SHP77 (cell line): Measurements from ENCODE around the gene ENDOV.
"Not testable (repeated sequence)": the region's sequence is repeated elsewhere in the genome, so short reads cannot be mapped to it uniquely, and the experiment has no call there.

ENCODE experiments used
- DNase-seq, 2 experiments: peaks; one replicate each; lab custom pipeline; 2025; lab: John Stamatoyannopoulos, UW

Gene ENDOV

DNA sequence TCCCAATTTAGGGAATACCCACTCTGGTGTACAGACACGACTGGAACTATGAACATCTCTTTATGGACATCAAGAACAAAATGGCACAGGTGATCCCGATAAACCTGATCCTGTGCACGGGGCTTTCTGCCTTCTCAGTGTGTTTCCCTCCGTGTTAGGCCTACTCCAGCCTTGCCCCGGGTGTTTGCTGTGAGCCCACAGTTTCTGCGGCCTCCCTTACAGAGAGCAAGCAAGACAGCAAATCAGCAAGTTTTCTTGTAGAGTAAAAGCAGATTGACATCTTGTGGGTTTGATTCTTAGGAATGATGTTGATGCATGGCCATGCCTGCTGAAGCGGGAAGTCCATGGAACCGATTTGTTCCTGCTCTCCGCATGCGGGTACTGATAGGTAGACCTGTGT, 26.4 kb upstream of the ENDOV start:
- no peak for DNase-seq

DNA sequence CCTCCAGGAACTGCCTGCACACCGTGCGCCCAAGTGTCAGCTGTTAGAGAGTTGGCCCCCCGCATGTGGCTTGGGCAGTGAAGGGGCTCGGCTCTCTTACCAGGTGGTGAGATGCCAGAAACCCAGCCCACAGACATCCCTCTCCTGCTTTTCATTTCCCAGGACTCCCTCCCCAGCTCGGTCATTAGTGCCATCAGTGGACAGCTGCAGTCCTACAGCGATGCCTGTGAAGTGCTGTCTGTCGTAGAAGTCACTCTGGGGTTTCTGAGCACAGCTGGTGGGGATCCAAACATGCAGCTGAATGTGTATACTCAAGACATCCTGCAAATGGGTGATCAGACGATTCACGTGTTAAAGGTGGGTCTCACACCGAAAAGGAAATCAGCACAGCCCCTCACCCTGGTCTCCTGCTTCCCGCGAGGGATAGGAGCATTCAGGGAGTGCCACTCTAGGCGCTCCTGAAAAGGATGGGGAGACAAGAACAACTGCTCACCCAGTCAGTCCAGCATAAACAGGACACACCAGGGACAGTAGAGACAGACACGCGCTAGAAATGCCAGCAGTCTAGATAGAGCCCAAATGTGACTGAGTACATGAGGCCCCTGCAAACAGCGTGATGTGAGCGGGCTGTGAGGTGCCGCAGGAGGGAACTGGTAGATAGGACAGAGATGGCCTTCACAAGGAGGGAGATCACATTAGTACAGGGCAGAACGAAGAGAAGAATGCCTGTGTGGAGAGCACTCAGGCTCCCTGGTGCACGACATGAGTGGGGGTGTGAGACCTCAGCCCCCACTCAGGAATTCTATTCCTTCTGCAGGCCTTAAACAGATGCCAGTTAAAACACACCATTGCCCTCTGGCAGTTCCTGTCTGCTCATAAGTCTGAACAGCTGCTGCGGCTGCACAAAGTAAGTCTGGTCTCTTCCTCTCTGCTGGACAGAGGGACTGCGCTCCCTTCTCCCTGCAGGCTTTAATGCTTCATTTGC, 25.7 kb upstream of the ENDOV start:
- no peak for DNase-seq

GRCh38 chr17:80393241-80393890, 21.6 kb upstream of the ENDOV start:
- DNase-seq = no peak

DNA sequence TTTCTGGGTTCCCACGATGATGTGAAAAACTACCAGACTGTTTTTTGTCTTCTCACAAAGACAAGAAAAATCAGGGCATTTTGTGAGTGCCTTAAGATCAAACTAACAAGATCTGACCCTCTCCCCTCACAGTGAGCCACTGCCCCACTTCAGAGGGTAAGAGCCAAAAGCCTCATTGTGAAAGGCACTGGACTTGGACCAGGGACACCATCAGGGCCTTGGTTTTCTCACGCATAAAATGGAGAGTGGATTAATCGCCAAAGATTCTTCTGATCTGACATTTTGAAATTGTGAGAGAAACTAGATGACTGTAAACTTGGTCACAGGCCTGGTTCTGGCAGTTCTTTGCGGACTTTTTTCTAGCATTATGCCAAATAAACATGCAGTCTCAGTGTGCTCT, 21.0 kb upstream of the ENDOV start:
- DNase-seq = no peak

DNA sequence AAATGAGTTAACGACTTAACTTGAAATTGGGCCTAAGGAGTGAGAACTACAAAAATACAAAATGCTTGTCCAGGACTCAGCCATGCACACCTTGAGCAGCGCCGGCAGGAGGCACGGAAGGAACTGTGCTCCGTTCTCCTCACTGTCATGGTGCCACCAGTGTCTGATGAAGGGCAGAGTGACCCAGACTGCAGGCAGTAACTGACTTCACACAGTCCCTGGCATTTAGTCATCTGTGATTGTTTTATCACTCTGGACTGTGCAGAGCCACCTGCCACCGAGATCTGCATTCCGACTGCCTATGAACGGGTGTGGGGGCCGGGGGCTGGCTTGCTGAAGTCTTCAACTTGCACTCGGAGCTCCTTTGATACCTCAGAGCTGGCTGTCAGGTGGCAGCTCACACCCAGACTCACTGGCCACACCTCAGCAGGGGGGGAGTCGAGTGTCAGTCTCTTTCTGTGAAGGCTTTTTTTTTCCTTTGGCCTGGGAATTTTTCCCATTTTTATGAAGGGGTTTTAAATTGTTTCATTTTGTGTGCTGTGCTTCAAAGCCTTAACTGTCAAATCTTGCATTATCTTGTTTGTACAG, 20.2 kb upstream of the ENDOV start:
- DNase-seq = no peak

DNA sequence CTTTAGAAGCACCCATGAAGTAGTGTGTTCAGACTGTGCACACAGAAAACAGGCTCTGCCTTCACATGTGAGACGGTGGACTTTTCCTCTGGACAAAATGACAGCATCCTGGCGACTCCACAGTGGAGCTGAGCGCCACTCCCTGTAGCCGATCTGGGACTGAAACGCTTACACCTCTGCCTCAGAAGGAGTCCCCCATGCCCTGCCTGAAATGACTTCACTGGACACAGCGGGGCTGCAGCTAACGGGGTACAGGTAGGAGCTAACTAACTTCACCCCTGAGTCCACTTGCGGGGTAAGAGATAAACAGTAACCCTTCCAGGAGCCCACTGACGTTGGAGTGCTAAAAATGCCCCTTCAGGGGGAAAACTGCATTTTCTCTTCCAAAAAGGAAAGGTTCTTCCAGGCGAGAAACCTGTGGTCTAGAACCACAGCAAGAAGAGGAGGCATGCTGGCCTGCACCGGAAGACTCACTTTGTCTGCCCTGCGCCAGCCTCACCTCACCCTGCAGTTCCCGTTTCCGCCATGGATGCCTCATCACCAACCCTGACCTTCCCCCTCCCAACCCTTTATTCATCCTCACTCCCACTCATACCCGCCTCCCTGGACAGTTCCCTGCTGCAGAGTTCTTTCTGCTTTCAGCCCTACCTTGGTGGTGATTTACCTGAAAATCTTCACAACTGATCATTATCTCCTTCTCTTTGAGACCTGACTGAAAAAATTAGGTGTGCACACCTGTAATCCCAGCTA, 19.4 kb upstream of the ENDOV start:
- DNase-seq = no peak

- DNase-seq = no peak
These were observed 18.6 kb upstream of the ENDOV start for GRCh38 chr17:80396157-80397033.

- no peak for DNase-seq
These were observed 18.0 kb upstream of the ENDOV start for GRCh38 chr17:80397034-80397387.

GRCh38 chr17:80397686-80398085, 17.3 kb upstream of the ENDOV start:
- DNase-seq = no peak

- not testable (repeated sequence) for DNase-seq
These were observed 13.9 kb upstream of the ENDOV start for GRCh38 chr17:80401086-80401485.

DNA sequence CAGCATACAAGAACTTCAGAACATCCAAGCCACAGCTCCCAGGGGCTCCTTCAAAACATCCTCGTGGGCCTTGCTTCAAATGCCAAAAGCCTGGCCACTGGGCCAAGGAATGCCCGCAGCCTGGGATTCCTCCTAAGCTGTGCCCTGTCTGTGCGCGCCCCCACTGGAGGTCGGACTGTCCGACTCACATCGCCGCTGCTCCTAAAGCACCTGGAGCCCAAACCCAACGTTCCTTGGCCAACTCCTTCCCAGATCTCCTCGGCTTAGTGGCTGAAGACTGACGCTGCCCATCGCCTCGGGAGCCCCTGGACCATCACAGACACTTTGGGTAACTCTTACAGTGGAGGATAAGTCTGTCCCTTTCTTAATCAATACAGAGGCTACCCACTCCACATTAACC, 12.9 kb upstream of the ENDOV start:
- not testable (repeated sequence) for DNase-seq

DNA sequence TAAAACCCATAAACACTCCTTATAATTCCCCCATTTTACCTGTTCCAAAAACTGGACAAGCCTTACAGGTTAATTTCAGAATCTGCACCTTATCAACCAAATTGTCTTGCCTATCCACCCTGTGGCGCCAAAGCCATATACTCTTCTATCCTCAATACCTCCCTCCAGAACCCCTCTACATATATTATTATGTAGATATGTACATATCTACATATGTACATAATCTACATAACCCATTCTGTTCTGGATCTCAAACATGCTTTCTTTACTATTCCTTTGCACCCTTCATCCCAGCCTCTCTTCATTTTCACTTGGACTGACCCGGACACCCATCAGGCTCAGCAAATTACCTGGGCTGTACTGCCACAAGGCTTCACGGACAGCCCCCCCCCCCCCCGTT, 12.0 kb upstream of the ENDOV start:
- DNase-seq = no peak

DNA sequence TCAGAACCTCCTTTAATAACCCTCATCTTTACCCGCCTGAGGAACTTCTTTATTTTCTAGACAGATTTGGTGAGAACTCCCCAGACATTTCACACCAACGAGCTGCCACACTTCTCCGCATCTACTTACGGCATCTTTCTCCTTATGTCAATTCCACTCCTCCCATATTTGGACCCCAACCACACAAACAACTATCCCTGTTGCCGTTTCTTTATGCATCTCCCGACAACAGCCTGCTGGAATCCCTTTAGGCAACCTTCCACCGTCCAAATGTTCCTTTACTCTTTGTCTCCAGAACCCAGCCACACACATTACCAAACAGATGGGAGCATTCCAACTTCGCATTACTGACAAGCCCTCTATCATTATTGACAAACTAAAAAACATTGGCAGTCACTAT, 8.8 kb upstream of the ENDOV start:
- DNase-seq = no peak

DNA sequence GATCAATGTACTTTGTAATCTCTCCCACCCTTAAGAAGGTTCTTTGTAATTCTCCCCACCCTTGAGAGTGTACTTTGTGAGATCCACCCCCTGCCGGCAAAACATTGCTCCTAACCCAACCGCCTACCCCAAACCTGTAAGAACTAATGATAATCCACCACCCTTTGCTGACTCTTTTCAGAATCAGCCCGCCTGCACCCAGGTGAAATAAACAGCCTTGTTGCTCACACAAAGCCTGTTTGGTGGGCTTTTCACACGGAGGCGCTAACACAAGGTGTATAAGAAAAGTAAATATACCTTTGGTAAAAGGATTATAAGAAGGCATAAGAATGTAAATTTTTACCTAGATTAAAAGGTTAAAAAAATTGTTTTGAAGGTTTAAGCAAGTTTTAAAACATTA, 7.0 kb upstream of the ENDOV start:
- DNase-seq = not testable (repeated sequence)

GRCh38 chr17:80408872-80409271, 6.1 kb upstream of the ENDOV start:
- DNase-seq = no peak

DNA sequence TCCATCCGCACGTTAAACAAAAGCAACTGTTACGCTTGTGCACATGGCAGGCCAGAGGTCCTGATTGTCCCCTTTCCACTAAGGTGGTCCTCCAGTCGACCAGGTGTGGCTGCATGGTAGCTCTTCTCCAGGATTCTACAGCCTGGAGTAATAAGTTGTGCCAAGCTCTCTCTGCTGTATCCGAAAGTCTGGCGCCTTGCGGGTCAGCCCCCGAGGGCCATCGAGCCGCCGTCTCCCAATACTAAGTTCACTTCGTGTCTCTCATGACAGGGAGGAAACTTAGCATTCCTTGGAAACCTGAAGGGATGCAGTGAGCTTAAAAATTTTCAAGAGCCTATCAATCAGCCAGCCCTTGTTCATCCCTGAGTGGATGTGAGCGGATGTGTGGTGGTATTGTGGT, 5.3 kb upstream of the ENDOV start:
- DNase-seq = no peak

- DNase-seq = not testable (repeated sequence)
These were observed 4.4 kb upstream of the ENDOV start for GRCh38 chr17:80410441-80411087.

DNA sequence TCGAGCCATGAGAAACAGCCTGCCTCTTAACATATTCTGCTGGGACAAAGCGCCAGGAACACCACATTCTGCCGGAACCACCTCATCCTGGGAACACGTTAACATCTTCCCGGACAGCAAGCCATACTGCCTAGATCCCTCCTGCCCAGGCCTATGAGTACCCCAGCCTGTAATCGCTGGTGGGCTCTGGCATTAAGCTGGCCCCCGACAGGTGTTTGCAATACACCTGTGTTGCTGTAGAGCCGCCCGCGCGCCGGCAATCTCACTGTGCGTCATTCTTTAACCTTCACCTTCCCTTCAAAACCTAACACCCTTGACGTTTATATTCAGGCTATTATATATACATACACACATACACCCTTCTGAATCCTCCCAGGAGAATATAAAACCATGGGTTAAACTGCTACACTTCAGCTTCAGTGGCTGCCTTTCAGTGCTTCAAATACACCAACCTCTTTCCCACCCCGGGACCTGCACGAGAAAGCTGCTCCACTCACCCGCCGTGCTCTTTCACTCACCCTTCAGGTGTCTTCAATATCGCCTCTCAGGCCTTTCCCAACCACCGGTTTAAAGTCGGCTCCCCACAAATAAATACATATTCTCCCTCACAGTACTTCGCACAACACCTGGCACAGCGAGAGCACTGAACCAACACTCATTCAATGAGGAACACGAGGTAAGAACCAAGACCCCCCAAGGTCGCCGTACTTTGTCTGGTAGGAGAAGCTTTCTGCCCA, 1.0 kb upstream of the ENDOV start:
- no peak for DNase-seq

- no peak for DNase-seq
These were observed 512 bp upstream of the ENDOV start for GRCh38 chr17:80414508-80414802.

GRCh38 chr17:80415626-80416137, 715 bp downstream of the ENDOV start:
- DNase-seq = no peak
